ENCODE results near the gene FARS2. TPM values are rescaled to one million over a fixed set of nuclear protein-coding genes. Genes with fewer than 3 reads are reported as not detected.

FARS2 gene
- total and polyA plus RNA-seq, 2 donors (not counting 1 experiment from before 2014, with no cell fraction given): 33.0 to 35.5 TPM

GRCh38 chr6:5765141-5765760 is 503.9 kb downstream of the FARS2 start:
- no peak for DNase-seq
- Histone ChIP-seq H2AFZ (ENCODE audit: insufficient read depth, low read depth, low read length, poor library complexity, severe bottlenecking) (no peak overlapping the region), H3K4me2 (replicated peaks; ENCODE audit: low read depth, low read length, poor library complexity, severe bottlenecking) (no peak overlapping the region), H3K4me1 (ENCODE audit: control insufficient read depth in 2 of 2, insufficient read depth in 2 of 2, low read length in 2 of 2) (peaks cover 18 to 21% of the 10 kb centered on the region in 2 donors), H3K9ac (ENCODE audit: low read length) (no peak overlapping the region), H3K36me3 (replicated peaks in 1 of 2; ENCODE audit: control extremely low read depth in 1 of 2, control insufficient read depth in 1 of 2, extremely low read depth in 1 of 2, insufficient read depth in 2 of 2, low read length in 1 of 2) (peaks cover 0 to 2% of the 10 kb centered on the region in 2 experiments), H3K79me2 (ENCODE audit: control insufficient read depth, insufficient read depth, low read length) (no peaks in the 10 kb centered on the region), H3K9me3 (ENCODE audit: control extremely low read depth in 1 of 3, control insufficient read depth in 2 of 3, insufficient read depth in 1 of 3, low read length in 2 of 3) (peaks cover 0 to 11% (median 0%) of the 10 kb centered on the region in 3 donors), H3K27me3 (replicated peaks in 1 of 4; ENCODE audit: control extremely low read depth in 1 of 4, control insufficient read depth in 3 of 4, insufficient read depth in 4 of 4, low read length in 3 of 4) (no peaks in the 10 kb centered on the region), H3K4me3 (ENCODE audit: control extremely low read depth in 1 of 5, extremely low read depth in 1 of 5, insufficient read depth in 1 of 5, low read depth in 2 of 5, low read length in 4 of 5) (no peak overlapping the region), H3K27ac (ENCODE audit: low read length in 2 of 2) (no peak overlapping the region), H4K20me1 (ENCODE audit: control insufficient read depth, insufficient read depth, low read length, poor library complexity, severe bottlenecking) (peaks cover 9% of the 10 kb centered on the region)
- no peak overlapping the region for H3K27ac Mint-ChIP-seq
- H3K27me3 Mint-ChIP-seq: no peaks in the 10 kb centered on the region
- TF ChIP-seq EZH2 (IDR thresholded peaks at IDR 0.05; ENCODE audit: borderline replicate concordance, insufficient read depth, low read depth, low read length, poor library complexity, severe bottlenecking) (no peak), CTCF (IDR thresholded peaks at IDR 0.05) (no peak)
- no peak overlapping the region for H3K4me3 Mint-ChIP-seq
- POLR2A ChIA-PET: no interaction called here
- intact Hi-C loops (cut with micrococcal nuclease): loop anchor here (10.0 kb wide), 1 partner anchor 290 kb away; no protein-coding TSS in a partner anchor
- ATAC-seq (ENCODE audit: low read depth): no peak
- CTCF ChIA-PET: interaction anchor here (0.6 to 1.9 kb wide), 5 partner anchors 9 to 294 kb away, joined by 3 to 10 read pairs (median 3); no protein-coding TSS in a partner anchor
- H3K4me1 Mint-ChIP-seq: peaks cover 42% of the 10 kb centered on the region
- no peaks in the 10 kb centered on the region for H3K9me3 Mint-ChIP-seq (ENCODE audit: insufficient read depth)
- WGBS (ENCODE audit: insufficient coverage): 95% methylated on average over 16 of the region's 17 CpGs

- Histone ChIP-seq H2AFZ (ENCODE audit: insufficient read depth, low read depth, low read length, poor library complexity, severe bottlenecking) (no peak overlapping the region), H4K20me1 (ENCODE audit: control insufficient read depth, insufficient read depth, low read length, poor library complexity, severe bottlenecking) (peaks cover 12% of the 10 kb centered on the region), H3K4me2 (replicated peaks; ENCODE audit: low read depth, low read length, poor library complexity, severe bottlenecking) (no peak overlapping the region), H3K36me3 (replicated peaks in 1 of 2; ENCODE audit: control extremely low read depth in 1 of 2, control insufficient read depth in 1 of 2, extremely low read depth in 1 of 2, insufficient read depth in 2 of 2, low read length in 1 of 2) (peaks cover 0 to 2% of the 10 kb centered on the region in 2 experiments), H3K4me1 (ENCODE audit: control insufficient read depth in 2 of 2, insufficient read depth in 2 of 2, low read length in 2 of 2) (peaks cover 18 to 21% of the 10 kb centered on the region in 2 donors), H3K9ac (ENCODE audit: low read length) (no peak overlapping the region), H3K27ac (ENCODE audit: low read length in 2 of 2) (no peak overlapping the region), H3K4me3 (ENCODE audit: control extremely low read depth in 1 of 5, extremely low read depth in 1 of 5, insufficient read depth in 1 of 5, low read depth in 2 of 5, low read length in 4 of 5) (no peak overlapping the region), H3K9me3 (ENCODE audit: control extremely low read depth in 1 of 3, control insufficient read depth in 2 of 3, insufficient read depth in 1 of 3, low read length in 2 of 3) (peaks cover 0 to 11% (median 0%) of the 10 kb centered on the region in 3 donors), H3K79me2 (ENCODE audit: control insufficient read depth, insufficient read depth, low read length) (no peaks in the 10 kb centered on the region), H3K27me3 (replicated peaks in 1 of 4; ENCODE audit: control extremely low read depth in 1 of 4, control insufficient read depth in 3 of 4, insufficient read depth in 4 of 4, low read length in 3 of 4) (no peaks in the 10 kb centered on the region)
- no peak for ATAC-seq (ENCODE audit: low read depth)
- Mint-ChIP-seq H3K27ac (no peak overlapping the region), H3K27me3 (no peaks in the 10 kb centered on the region), H3K9me3 (ENCODE audit: insufficient read depth) (no peaks in the 10 kb centered on the region), H3K4me1 (peaks cover 42% of the 10 kb centered on the region), H3K4me3 (no peak overlapping the region)
- ChIA-PET CTCF (interaction anchor here (1.1 to 1.9 kb wide), 2 partner anchors 23 to 295 kb away, joined by 3 to 10 read pairs; no protein-coding TSS in a partner anchor), POLR2A (no interaction called here)
- TF ChIP-seq CTCF (IDR thresholded peaks at IDR 0.05) (no peak), EZH2 (IDR thresholded peaks at IDR 0.05; ENCODE audit: borderline replicate concordance, insufficient read depth, low read depth, low read length, poor library complexity, severe bottlenecking) (no peak)
- intact Hi-C loops (cut with micrococcal nuclease): loop anchor here (10.0 kb wide), 1 partner anchor 291 kb away; no protein-coding TSS in a partner anchor
- WGBS (ENCODE audit: insufficient coverage): 78% methylated on average over 3 of the region's 3 CpGs
- no peak for DNase-seq
These were observed 504.9 kb downstream of the FARS2 start for GRCh38 chr6:5766260-5766659.
